Liver (tissue), 3 donors: ENCODE measurements around the gene CLDN6.
A peak's percentile ranks its signal among the peaks of the same experiment; 100 is the strongest.

Experiments
- CTCF ChIP-seq: fragments of 150-350 bp; IDR thresholded peaks from 2 replicates; pipeline ENCODE4 v1.5.1; 2017; ENCODE audit warnings: improper control_type of control experiment, low read depth, low read length; ENCODE audit not compliant: missing input control
- EGR1 ChIP-seq, 2 donors: IDR thresholded peaks; 2 replicates each; pipeline ENCODE4 v1.6.1; 2016 to 2018; ENCODE audit warnings: antibody characterized with exemption in 2 of 2, low read depth in 2 of 2
- FOXA1 ChIP-seq: IDR thresholded peaks from 2 replicates; pipeline ENCODE4 v1.6.1; 2016; ENCODE audit warnings: antibody characterized with exemption
- GABPA ChIP-seq, 2 donors: IDR thresholded peaks in 1 of 2; conservative IDR thresholded peaks in 1 of 2; 2 replicates each; pipeline ENCODE4 v1.6.1; 2016; ENCODE audit warnings: antibody characterized with exemption in 2 of 2, mild to moderate bottlenecking in 1 of 2, moderate library complexity in 1 of 2
- JUND ChIP-seq, 2 donors: IDR thresholded peaks; 2 replicates each; pipeline ENCODE4 v1.6.1; 2016; ENCODE audit warnings: antibody characterized with exemption in 2 of 2
- REST ChIP-seq: IDR thresholded peaks from 2 replicates; pipeline ENCODE4 v1.6.1; 2016; ENCODE audit warnings: antibody characterized with exemption, mild to moderate bottlenecking
- RXRA ChIP-seq, 2 donors: IDR thresholded peaks; 2 replicates each; pipeline ENCODE4 v1.6.1; 2017 to 2018; ENCODE audit warnings: antibody characterized with exemption in 2 of 2, mild to moderate bottlenecking in 1 of 2
- SP1 ChIP-seq: IDR thresholded peaks from 2 replicates; pipeline ENCODE4 v1.6.1; 2018; ENCODE audit warnings: antibody characterized with exemption, mild to moderate bottlenecking
- TAF1 ChIP-seq: conservative IDR thresholded peaks from 2 replicates; pipeline ENCODE4 v1.6.1; 2016; ENCODE audit warnings: antibody characterized with exemption, mild to moderate bottlenecking
- YY1 ChIP-seq: IDR thresholded peaks from 2 replicates; pipeline ENCODE4 v1.6.1; 2016; ENCODE audit warnings: antibody characterized with exemption, mild to moderate bottlenecking
- TF ChIP-seq, protein P1 (sequence below): IDR thresholded peaks from 2 replicates; pipeline ENCODE4 v1.6.1; 2016; ENCODE audit warnings: antibody characterized with exemption
- TF ChIP-seq, protein P2 (sequence below): IDR thresholded peaks from 2 replicates; pipeline ENCODE4 v1.6.1; 2016; ENCODE audit warnings: antibody characterized with exemption
- donor health status: healthy.
- donor health status: healthy.

DNA sequence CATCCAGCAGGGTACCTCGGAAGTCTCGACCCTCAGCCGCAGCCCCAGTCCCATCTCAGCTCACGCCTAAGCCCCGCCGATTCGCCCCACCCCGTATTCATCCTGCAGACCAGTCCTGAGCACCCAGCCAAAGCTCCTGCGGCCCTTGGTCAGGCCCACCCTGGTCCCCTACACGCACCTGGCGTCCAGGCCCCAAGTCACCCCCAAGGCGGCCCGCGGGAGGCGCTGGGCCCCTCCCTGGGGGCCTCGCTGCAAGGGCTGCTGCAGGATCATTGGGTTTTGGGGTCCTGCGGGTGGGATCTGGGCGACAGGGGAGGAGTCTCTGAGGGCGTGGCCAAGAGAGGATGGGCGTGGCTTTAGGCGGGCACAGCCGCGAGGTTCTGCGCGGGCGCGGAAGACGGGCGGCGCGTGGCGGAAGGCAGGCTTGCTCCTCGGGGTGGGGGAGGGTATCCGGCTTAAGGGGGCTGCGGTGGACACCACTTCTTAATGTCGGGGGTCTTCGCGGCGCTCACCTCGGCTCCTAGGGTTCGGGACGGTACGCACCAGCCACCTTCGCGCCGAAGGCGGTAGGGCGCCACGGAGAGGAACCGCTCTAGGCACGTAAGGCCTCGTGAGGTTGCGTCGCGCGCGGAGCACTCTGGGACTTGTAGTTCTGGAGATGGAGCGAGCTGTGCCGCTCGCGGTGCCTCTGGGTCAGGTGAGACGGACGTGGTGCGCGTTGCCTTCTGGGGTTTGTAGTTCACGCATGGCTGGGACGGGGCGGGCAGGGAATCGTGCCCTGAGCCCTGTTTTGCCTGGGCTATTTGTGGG, 5.9 kb upstream of the CLDN6 start, which contains the start of the genes HCFC1R1 and THOC6:
- TF ChIP-seq CTCF, result no peak
- TF ChIP-seq, protein P1, sequence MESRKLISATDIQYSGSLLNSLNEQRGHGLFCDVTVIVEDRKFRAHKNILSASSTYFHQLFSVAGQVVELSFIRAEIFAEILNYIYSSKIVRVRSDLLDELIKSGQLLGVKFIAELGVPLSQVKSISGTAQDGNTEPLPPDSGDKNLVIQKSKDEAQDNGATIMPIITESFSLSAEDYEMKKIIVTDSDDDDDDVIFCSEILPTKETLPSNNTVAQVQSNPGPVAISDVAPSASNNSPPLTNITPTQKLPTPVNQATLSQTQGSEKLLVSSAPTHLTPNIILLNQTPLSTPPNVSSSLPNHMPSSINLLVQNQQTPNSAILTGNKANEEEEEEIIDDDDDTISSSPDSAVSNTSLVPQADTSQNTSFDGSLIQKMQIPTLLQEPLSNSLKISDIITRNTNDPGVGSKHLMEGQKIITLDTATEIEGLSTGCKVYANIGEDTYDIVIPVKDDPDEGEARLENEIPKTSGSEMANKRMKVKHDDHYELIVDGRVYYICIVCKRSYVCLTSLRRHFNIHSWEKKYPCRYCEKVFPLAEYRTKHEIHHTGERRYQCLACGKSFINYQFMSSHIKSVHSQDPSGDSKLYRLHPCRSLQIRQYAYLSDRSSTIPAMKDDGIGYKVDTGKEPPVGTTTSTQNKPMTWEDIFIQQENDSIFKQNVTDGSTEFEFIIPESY, result no peak
- no peak for TF ChIP-seq JUND (IDR thresholded peaks at IDR 0.05)
- TF ChIP-seq RXRA (IDR thresholded peaks at IDR 0.05), result no peak
- TF ChIP-seq EGR1 (IDR thresholded peaks at IDR 0.05; ENCODE audit: low read depth in 2 of 2), result no peak
- peak; percentile 45 for TF ChIP-seq YY1
- no peak for TF ChIP-seq FOXA1
- TF ChIP-seq GABPA (IDR thresholded peaks at IDR 0.05 in 1 of 2, conservative IDR thresholded peaks at IDR 0.05 in 1 of 2), result peak in 1 of 2 donors; percentile 79
- TF ChIP-seq SP1, result peak; percentile 48
- TF ChIP-seq REST, result no peak
- TF ChIP-seq TAF1, result no peak
- TF ChIP-seq, protein P2, sequence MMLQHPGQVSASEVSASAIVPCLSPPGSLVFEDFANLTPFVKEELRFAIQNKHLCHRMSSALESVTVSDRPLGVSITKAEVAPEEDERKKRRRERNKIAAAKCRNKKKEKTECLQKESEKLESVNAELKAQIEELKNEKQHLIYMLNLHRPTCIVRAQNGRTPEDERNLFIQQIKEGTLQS, result no peak
